K562 (cell line): ENCODE data around the gene NPTXR. TPM values are rescaled to one million over a fixed set of nuclear protein-coding genes. Genes with fewer than 3 reads are reported as not detected.

Source experiments
- ATAC-seq: fragments of 200-7000 bp; cut with Tn5 transposase; 3 replicates; pipeline ENCODE4 v1.9.1; 2020; ENCODE audit warnings: moderate library complexity
- BruUV-seq: library from RNA; stranded (reverse); fragments of 400-500 nt; replicated peaks from 2 replicates; lab custom pipeline; 2021; lab: Mats Ljungman, UMichigan
- CTCF ChIA-PET: fragments of 300-600 bp; formaldehyde crosslinking; extraction: SDS; loops from one replicate; lab custom pipeline; 2021; ENCODE audit warnings: low intra/inter-chr PET ratio; lab: Yijun Ruan, JAX
- POLR2A ChIA-PET: fragments of 300-600, 350-650 bp; sonication (Branson Sonifier 250); formaldehyde crosslinking; extraction: SDS; loops from one replicate; lab custom pipeline; 2021; ENCODE audit warnings: antibody characterized with exemption, inconsistent platforms; lab: Yijun Ruan, JAX
- DNase-seq, 4 experiments: peaks; one replicate each; pipeline versions ENCODE4 v3.0.0 to v3.0.0-alpha.2; 2011 to 2018; ENCODE audit warnings: low spot score in 3 of 4, mixed read lengths in 3 of 4; ENCODE audit errors: extremely low read depth in 1 of 4
- FAIRE-seq: peaks from 2 replicates; lab custom pipeline; 2011; peaks lifted over from hg19 to GRCh38; lab: Jason Lieb, UNC
- H2AFZ ChIP-seq: 2 replicates; pipeline ENCODE4 v1.6.0; 2011; ENCODE audit warnings: low read depth, low read length, control low read depth, inconsistent platforms
- H3K27ac ChIP-seq: fragments of 200-600 bp; 3 replicates; pipeline ENCODE4 v1.8.0; 2011; ENCODE audit warnings: low read depth, mild to moderate bottlenecking, control low read depth, inconsistent platforms, low read length, moderate library complexity, mixed read lengths; ENCODE audit errors: extremely low read depth
- H3K27me3 ChIP-seq, 2 experiments: fragments of 300-600 bp in 1 of 2; 2 replicates in 1 of 2; 3 replicates in 1 of 2; pipeline versions ENCODE4 v1.6.0 to v1.8.0; 2011; ENCODE audit warnings: inconsistent platforms in 2 of 2, low read length in 2 of 2, mild to moderate bottlenecking in 1 of 2, mixed read lengths in 1 of 2, moderate library complexity in 1 of 2; ENCODE audit not compliant: control insufficient read depth in 2 of 2, insufficient read depth in 2 of 2
- H3K36me3 ChIP-seq: fragments of 300-600 bp; 3 replicates; pipeline ENCODE4 v1.8.0; 2011; ENCODE audit warnings: mild to moderate bottlenecking, low read length, inconsistent platforms; ENCODE audit not compliant: control insufficient read depth, insufficient read depth
- H3K4me1 ChIP-seq, 2 experiments: fragments of 200-600 bp in 1 of 2; replicated peaks in 1 of 2; 2 replicates in 1 of 2; 3 replicates in 1 of 2; pipeline versions ENCODE4 v1.5.1 to v1.8.0; 2011; ENCODE audit warnings: inconsistent platforms in 2 of 2, low read length in 2 of 2, mild to moderate bottlenecking in 1 of 2, mixed read lengths in 1 of 2, moderate library complexity in 1 of 2; ENCODE audit not compliant: control insufficient read depth in 2 of 2, insufficient read depth in 2 of 2
- H3K4me2 ChIP-seq: 2 replicates; pipeline ENCODE4 v1.6.1; 2011; ENCODE audit warnings: low read length, control low read depth, inconsistent platforms, mixed read lengths; ENCODE audit not compliant: insufficient read depth
- H3K4me3 ChIP-seq: fragments of 200-600 bp; sonication (generic), shearing (Covaris generic); 2 replicates; pipeline ENCODE4 v1.5.1; 2016; ENCODE audit warnings: control low read depth, inconsistent platforms
- H3K79me2 ChIP-seq: fragments of 200-600 bp; 3 replicates; pipeline ENCODE4 v1.8.0; 2011; ENCODE audit warnings: low read length, inconsistent platforms; ENCODE audit not compliant: control insufficient read depth, insufficient read depth
- H3K9ac ChIP-seq, 2 experiments: 2 replicates each; pipeline versions ENCODE4 v1.6.0 to v1.6.1; 2011; ENCODE audit warnings: low read depth in 2 of 2, low read length in 2 of 2, control low read depth in 1 of 2, inconsistent platforms in 1 of 2, mild to moderate bottlenecking in 1 of 2, mixed read lengths in 1 of 2; ENCODE audit not compliant: insufficient read depth in 1 of 2
- H3K9me1 ChIP-seq: one replicate; pipeline ENCODE4 v1.6.0; 2011; ENCODE audit warnings: inconsistent platforms, mild to moderate bottlenecking, low read length, moderate library complexity; ENCODE audit not compliant: control insufficient read depth, insufficient read depth
- H3K9me3 ChIP-seq: replicated peaks from 2 replicates; pipeline ENCODE4 v1.5.1; 2011; ENCODE audit warnings: low read depth, low read length, inconsistent platforms; ENCODE audit not compliant: control insufficient read depth, insufficient read depth
- H4K20me1 ChIP-seq: replicated peaks from 2 replicates; pipeline ENCODE4 v1.6.1; 2011; ENCODE audit warnings: low read length, inconsistent platforms, mixed read lengths; ENCODE audit not compliant: control insufficient read depth, insufficient read depth
- ARID1B ChIP-seq: fragments of 450-650 bp; IDR thresholded peaks from 2 replicates; pipeline ENCODE4 v1.6.1; 2016; ENCODE audit warnings: antibody characterized with exemption, mild to moderate bottlenecking, inconsistent platforms
- DPF2 ChIP-seq: fragments of 450-650 bp; IDR thresholded peaks from 2 replicates; pipeline ENCODE4 v1.6.1; 2016
- GABPA ChIP-seq: fragments of 200-800 bp; sonication (Bioruptor generic); conservative IDR thresholded peaks from 2 replicates; pipeline ENCODE4 v1.6.1; 2016; ENCODE audit warnings: low read depth, missing genetic modification characterization, missing compliant biosample characterization
- MEF2A ChIP-seq: IDR thresholded peaks from 2 replicates; pipeline ENCODE4 v1.6.1; 2011; ENCODE audit warnings: low read depth, mild to moderate bottlenecking, low read length, moderate library complexity; ENCODE audit not compliant: control insufficient read depth
- NCOA4 ChIP-seq: fragments of 450-650 bp; IDR thresholded peaks from 2 replicates; pipeline ENCODE4 v1.6.1; 2018; ENCODE audit warnings: mild to moderate bottlenecking; ENCODE audit not compliant: partially characterized antibody
- PRMT5 ChIP-seq: sonication (generic); formaldehyde crosslinking; IDR thresholded peaks from 2 replicates; pipeline ENCODE4 v1.5.0; 2020; ENCODE audit warnings: missing genetic modification reagents
- PRPF4 ChIP-seq: fragments of 200-400 bp; formaldehyde crosslinking; IDR thresholded peaks from one replicate; pipeline ENCODE4 v1.6.1; 2017; ENCODE audit warnings: low read length, low read depth, mild to moderate bottlenecking; ENCODE audit not compliant: insufficient read depth, poor library complexity, severe bottlenecking
- PTBP1 ChIP-seq: fragments of 200-400 bp; formaldehyde crosslinking; IDR thresholded peaks from 2 replicates; pipeline ENCODE4 v1.6.1; 2017; ENCODE audit warnings: low read depth, low read length
- RFX1 ChIP-seq: fragments of 450-650 bp; IDR thresholded peaks from 2 replicates; pipeline ENCODE4 v1.6.1; 2016; ENCODE audit warnings: mild to moderate bottlenecking, moderate library complexity
- SMARCB1 ChIP-seq: IDR thresholded peaks from 2 replicates; pipeline ENCODE4 v1.6.1; 2011; ENCODE audit warnings: improper control_type of control experiment, low read depth; ENCODE audit not compliant: insufficient read length
- ZBTB26 ChIP-seq: fragments of 450-650 bp; formaldehyde crosslinking; IDR thresholded peaks from 2 replicates; pipeline ENCODE4 v1.4.0; 2022; ENCODE audit warnings: missing genetic modification characterization
- ZNF12 ChIP-seq: sonication (generic); formaldehyde crosslinking; IDR thresholded peaks from 2 replicates; pipeline ENCODE4 v1.4.0; 2020; ENCODE audit warnings: mild to moderate bottlenecking, missing genetic modification reagents
- ZNF280A ChIP-seq: fragments of 450-650 bp; IDR thresholded peaks from 2 replicates; pipeline ENCODE4 v1.6.1; 2018; ENCODE audit warnings: mild to moderate bottlenecking, low read depth; ENCODE audit not compliant: partially characterized antibody
- ZNF57 ChIP-seq: fragments of 450-650 bp; formaldehyde crosslinking; IDR thresholded peaks from 2 replicates; pipeline ENCODE4 v1.4.0; 2020; ENCODE audit warnings: mild to moderate bottlenecking, moderate library complexity
- ZNF586 ChIP-seq: fragments of 450-650 bp; formaldehyde crosslinking; conservative IDR thresholded peaks from 2 replicates; pipeline ENCODE4 v1.4.0; 2020; ENCODE audit warnings: mild to moderate bottlenecking, moderate library complexity
- WGBS: fragments of 100-300 bp; shearing (Covaris generic); methylation state at CpG from one replicate; pipeline ENCODE4 v1.1.6; 2016; ENCODE audit warnings: low coverage, mixed read lengths; ENCODE audit not compliant: insufficient coverage; ENCODE audit errors: missing lambda C conversion rate; 5-methylcytosine and 5-hydroxymethylcytosine counted together
- in situ Hi-C: fragments of 300-500 bp; cut with MboI; formaldehyde crosslinking; loops from 4 replicates; pipeline ENCODE4 v1.15.0; 2018; ENCODE audit warnings: inconsistent platforms, mixed read lengths
- intact Hi-C: fragments of 100-400 bp; cut with micrococcal nuclease; formaldehyde crosslinking; loops from 2 replicates; pipeline ENCODE4 v1.14.2; 2022
- polyA plus RNA-seq, 8 experiments: library from polyadenylated mRNA; depleted of rRNA in 4 of 8; stranded (reverse) in 5 of 8; unstranded in 3 of 8; fragments of >200 nt; fragmentation: Nextera tagmentation in 2 of 8; fragmentation: Illumina TruSeq in 1 of 8; extraction: Ambion mirVana in 2 of 8; extraction: Trizol in 1 of 8; gene quantifications; 2 replicates each; pipeline versions ENCODE4 v1.2.1 to v1.2.3, GENCODE V29; 2011 to 2014; ENCODE audit warnings: inconsistent platforms in 1 of 8, missing spikeins in 1 of 8
- total RNA-seq, 7 experiments: library from RNA; depleted of rRNA in 6 of 7; stranded (reverse); fragments of >200 nt in 6 of 7; fragmentation: Illumina TruSeq in 2 of 7; extraction: Trizol in 2 of 7; gene quantifications; 2 replicates each; pipeline versions ENCODE4 v1.2.1 to v1.2.3, GENCODE V29; 2011 to 2021; ENCODE audit warnings: low replicate concordance in 1 of 7

The NPTXR gene
- total and polyA plus RNA-seq, 9 of the 15 experiments (the other 6 are each of a cell fraction or from before 2014, with no cell fraction given), result 0.01 to 3.1 (median 1.1) TPM

DNA sequence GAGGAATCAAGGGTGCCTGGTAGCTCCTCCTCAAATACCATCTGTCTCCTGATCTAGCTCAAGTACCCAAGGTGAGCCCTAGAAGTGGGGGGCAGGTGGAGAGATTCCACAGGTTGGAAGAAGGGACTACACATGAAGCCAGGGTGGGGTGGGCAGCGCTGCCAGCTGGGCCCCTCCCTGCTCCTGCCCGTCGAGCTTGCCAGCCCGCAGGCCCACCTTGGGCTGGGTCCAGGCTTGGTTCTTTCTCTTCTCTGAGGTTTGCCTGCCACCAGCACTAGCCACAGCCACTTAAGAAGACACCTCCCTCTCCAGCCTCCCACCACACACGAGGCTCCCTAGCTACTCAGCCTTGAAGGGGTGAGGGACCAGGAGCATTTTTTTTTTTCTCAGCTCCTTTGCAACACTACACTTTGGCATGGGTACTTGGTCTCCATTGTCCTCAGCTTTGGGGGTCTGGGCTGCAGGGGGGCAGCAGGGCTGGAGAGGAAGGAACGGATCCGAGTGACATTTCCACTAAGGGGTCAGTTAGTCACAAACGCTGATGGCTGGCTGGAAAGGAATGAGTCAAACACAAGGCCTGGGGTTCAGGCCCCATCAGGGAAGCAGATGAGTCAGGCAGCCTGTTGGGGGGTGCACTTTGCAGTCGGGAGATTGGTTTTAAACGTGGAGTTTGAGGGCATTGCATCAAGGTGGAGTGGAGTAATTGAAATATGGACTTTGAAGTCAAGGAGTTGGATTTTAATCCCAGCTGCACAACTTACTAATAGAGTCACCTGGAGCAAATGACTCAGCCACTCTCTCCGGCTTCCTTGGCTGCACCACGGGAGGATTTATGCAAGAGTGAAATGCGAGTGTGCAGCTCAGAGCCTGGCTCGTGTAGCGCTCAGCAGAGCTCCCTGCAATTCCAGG lies 7.4 kb upstream of the NPTXR start:
- CTCF ChIA-PET, result no interaction called here
- no peak overlapping the region for H3K9ac ChIP-seq
- DNase-seq (peak in 2 of 4 experiments; percentile 33 to 41), ATAC-seq (no peak), FAIRE-seq (peak; percentile 63)
- intact Hi-C loops, result no loop called here
- in situ Hi-C loops, result loop anchor here (5.0 kb wide), 1 partner anchor 84 kb away; no protein-coding TSS in a partner anchor
- H3K27me3 ChIP-seq, result no peaks in the 10 kb centered on the region
- no peaks in the 10 kb centered on the region for H3K36me3 ChIP-seq
- H2AFZ ChIP-seq, result no peak overlapping the region
- H4K20me1 ChIP-seq, result no peaks in the 10 kb centered on the region
- H3K4me1 ChIP-seq, result peaks cover 13 to 27% of the 10 kb centered on the region in 2 experiments; a peak in 4 of 5 replicates
- no peaks in the 10 kb centered on the region for H3K9me3 ChIP-seq
- H3K27ac ChIP-seq, result no peak overlapping the region
- BruUV-seq, result no TSS peak
- POLR2A ChIA-PET, result interaction anchor here (1.7 kb wide), 1 partner anchor 12 kb away, joined by 4 read pairs; no protein-coding TSS in a partner anchor
- H3K9me1 ChIP-seq, result peaks cover 3% of the 10 kb centered on the region
- H3K4me2 ChIP-seq, result no peak overlapping the region
- 17% methylated on average over 11 of the region's 15 CpGs for WGBS
- H3K4me3 ChIP-seq, result no peak overlapping the region
- no peaks in the 10 kb centered on the region for H3K79me2 ChIP-seq
- TF ChIP-seq PRMT5, result no peak
- TF ChIP-seq ZBTB26 (CRISPR knock-in tag), result no peak
- no peak for TF ChIP-seq PRPF4
- no peak for TF ChIP-seq PTBP1
- TF ChIP-seq RFX1, result no peak
- no peak for TF ChIP-seq ZNF280A
- no peak for TF ChIP-seq ZNF57 (CRISPR knock-in tag)
- no peak for TF ChIP-seq MEF2A
- TF ChIP-seq GABPA (tag), result no peak
- TF ChIP-seq ZNF586, result no peak
- peak; percentile 33; the same call in 1 of the 2 replicates for TF ChIP-seq ARID1B
- no peak for TF ChIP-seq SMARCB1
- no peak for TF ChIP-seq NCOA4
- TF ChIP-seq ZNF12 (CRISPR knock-in tag), result no peak
- peak; percentile 52; the same call in 1 of the 2 replicates for TF ChIP-seq DPF2
